GM18951 (cell line): ENCODE measurements around the gene MLLT3.
"Not testable (repeated sequence)": the region's sequence is repeated elsewhere in the genome, so short reads cannot be mapped to it uniquely, and the experiment has no call there.

Source experiments
- POLR2A ChIP-seq: IDR thresholded peaks from 4 replicates; pipeline ENCODE4 v1.6.1; 2011; ENCODE audit warnings: mild to moderate bottlenecking; ENCODE audit not compliant: insufficient read length, insufficient read depth; ENCODE audit errors: extremely low read depth
- in situ Hi-C: fragments of 300-500 bp; cut with MboI; formaldehyde crosslinking; loops from one replicate; pipeline ENCODE4 v1.12.0; 2022; ENCODE audit warnings: low sequenced_read_pairs, mixed read lengths, inconsistent platforms; ENCODE audit not compliant: unreplicated experiment

Gene MLLT3

DNA sequence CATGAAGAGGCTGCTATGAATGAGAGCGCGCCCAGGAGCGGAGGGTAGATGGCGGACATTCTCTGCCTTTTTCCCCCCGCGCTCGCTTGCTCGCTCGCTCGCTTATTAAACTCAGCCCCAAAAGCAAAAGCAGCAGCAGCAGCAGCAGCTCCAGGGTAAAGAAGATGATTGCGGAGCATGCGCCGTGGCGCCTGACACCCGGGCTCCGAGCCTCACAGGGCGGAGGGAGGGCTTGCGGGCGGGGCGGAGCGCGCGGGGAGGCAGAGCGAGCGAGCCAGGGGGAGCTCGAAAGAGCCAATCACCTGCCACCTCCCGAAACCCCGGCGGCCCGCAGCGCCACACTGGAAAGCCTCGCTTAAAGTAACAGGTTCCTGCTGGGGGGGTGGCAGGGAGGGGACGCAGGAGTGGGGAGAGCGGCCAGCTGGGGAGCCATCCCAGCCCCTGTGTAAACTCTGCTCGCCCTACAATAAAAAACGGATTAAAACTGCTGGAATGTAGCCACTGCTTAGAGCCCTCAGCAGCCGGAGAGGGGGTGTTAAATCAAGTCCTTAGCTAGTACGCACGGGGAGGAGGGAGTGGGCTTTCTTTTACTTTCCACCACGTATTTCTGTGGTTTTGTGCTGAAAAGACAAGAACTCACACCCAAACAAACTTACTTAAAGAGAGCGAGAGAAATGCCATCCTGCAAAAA, at the start of gene MLLT3:
Gene MLLT3 (minus strand): TSS at position 170 of the 691 bp plus-strand sequence.
- in situ Hi-C loops: loop anchor here (10.0 kb wide), 3 partner anchors 268 to 482 kb away; no protein-coding TSS in a partner anchor
- peak; percentile 81 for TF ChIP-seq POLR2A

DNA sequence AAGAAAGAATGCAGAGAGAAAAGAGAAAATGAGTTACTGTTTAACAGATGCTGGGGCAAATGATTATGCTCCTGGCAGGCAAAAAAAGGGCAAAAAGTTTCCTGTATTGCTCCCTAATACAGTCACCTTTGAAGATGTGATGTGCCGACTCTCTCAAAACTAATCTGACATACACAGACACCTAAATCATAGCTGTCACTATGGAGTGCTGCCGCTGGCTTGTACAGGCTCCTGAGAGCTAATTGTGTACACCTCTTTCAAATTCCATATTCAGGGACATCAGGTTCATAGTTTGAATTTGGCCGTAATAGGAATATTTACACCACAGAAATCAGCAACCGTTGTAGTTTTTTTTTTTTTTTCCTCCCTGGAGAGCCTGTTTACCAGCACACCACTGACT, 49.3 kb upstream of the MLLT3 start:
- in situ Hi-C loops: no loop called here
- TF ChIP-seq POLR2A: no peak

DNA sequence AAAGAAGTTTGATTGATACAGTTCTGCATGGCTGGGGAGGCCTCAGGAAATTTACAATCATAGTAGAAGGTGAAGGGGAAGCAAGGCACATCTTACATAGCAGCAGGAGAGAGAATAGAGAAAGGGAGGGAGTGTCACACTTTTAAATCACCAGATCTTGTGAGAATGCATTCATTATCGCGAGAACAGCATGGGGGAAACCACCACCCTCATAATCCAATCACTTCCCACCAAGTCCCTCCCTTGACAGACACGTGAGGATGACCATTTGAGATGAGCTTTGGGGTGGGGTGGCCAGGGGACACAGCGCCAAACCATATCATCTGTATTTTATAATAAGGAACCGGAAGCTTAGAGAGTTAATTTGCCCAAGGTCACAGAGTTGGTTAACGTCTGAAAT, 48.1 kb upstream of the MLLT3 start:
- no peak for TF ChIP-seq POLR2A
- in situ Hi-C loops: no loop called here

DNA sequence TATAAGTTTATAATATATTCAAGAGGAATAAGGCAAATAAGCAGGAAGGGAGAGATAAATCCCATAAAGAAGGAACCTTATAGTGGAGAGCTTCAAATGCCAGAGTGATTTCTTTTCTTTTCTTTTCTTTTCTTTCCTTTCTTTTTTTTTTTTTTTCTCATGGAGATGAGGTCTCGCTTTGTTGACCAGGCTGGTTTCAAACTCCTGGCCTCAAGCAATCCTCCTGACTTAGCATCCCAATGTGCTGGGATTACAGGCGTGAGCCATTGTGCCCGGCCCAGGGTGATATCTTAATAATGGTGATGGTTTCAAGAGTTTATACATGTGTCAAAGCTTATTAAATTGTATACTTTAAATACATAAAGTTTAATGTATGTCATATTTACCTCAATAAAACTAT, 42.2 kb upstream of the MLLT3 start:
- in situ Hi-C loops: no loop called here
- no peak for TF ChIP-seq POLR2A

DNA sequence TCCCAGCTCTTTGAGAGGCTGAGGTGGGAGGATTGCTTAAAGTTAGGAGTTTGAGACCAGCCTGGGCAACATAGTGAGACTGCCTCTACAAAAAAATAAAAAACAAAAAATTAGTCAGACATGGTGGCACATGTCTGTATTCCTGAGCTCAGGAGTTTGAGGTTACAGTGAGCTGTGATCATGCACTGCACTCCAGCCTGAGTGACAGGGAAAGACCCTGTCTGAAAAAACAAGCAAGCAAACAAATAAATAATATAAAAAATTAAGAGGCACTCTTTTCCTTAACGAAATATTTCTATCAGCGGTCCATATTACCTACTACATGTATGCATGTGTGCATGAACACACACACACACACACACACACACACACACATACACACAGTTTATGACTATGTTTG, 40.8 kb upstream of the MLLT3 start:
- TF ChIP-seq POLR2A: no peak
- in situ Hi-C loops: no loop called here

DNA sequence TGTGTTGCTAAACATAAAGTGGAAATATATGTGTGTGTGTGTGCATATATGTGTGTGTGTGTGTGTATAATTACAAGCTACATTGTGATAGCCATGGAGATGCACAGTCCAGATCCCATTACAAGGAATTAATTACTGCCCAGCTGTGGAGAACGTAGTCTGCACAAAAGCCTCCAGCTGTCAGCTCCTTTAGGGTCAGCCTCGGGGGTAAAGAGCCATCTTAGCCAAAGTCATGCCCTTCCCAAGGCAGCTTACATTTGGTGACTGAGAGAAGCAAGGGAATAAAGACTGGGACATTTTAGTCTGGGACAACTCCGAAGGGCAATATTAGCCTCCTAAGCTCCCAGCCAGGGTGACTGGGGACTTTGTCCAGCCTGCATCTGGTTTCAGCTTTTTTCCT, 39.9 kb upstream of the MLLT3 start:
- TF ChIP-seq POLR2A: no peak
- in situ Hi-C loops: no loop called here

DNA sequence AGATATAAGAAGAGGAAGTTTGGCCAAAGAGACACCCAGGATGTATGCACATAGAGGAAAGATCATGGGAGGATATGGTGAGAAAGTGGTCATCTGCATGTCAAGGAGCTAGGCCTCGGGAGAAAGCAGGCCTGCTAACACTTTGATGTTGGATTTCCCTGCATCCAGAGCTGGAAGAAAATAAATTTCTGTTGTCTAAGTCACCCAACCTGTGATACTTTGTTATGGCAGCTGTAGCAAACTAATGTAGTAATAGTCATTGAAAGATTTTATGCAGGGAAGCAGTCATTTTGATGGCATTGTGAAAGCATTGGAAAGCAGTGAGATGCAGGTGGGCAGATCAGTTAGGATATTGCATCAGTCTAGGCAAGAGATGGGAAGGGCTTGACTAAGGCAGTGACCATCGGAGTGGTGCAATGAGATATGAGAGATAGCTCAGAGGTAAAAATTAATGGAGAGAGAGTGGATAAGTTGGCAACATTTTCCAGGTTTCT, 37.2 kb upstream of the MLLT3 start:
- no peak for TF ChIP-seq POLR2A
- in situ Hi-C loops: no loop called here

DNA sequence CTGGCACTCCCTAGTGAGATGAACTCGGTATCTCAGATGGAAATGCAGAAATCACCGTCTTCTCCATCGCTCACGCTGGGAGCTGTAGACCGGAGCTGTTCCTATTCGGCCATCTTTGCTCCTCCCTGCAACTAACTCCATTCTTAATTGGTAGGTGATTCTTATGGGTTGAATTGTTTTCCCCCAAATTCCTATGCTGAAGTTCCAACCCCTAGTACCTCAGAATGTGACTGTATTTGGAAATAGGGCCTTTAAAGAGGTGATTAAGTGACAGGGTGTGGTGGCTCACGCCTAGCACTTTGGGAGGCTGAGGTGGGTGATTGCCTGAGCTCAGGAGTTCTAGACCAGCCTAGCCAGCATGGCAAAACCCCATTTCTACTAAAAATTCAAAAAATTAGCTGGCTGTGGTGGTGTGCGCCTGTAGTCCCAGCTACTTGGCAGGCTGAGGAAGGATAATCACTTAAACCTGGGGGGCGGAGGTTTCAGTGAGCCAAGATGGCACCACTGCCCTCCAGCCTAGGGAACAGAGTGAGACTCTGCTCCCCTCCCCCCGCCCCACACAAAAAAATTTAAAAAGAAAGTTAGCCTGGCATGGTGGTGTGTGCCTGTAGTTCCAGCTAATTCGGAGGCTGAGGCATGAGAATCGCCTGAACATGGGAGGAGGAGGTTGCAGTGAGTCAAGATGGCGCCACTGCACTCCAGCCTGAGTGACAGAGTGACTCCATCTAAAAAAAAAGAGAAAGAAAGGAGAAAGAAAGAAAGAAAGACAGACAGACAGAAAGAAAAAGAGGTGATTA, 36.6 kb upstream of the MLLT3 start:
- no peak for TF ChIP-seq POLR2A
- in situ Hi-C loops: no loop called here

DNA sequence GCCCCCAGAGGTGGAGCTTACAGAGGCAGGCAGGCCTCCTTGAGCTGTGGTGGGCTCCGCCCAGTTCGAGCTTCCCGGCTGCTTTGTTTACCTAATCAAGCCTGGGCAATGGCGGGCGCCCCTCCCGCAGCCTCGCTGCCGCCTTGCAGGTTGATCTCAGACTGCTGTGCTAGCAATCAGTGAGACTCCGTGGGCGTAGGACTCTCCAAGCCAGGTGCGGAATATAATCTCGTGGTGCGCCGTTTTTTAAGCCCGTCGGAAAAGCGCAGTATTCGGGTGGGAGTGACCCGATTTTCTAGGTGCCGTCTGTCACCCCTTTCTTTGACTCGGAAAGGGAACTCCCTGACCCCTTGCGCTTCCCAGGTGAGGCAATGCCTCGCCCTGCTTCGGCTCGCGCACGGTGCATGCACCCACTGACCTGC, 36.0 kb upstream of the MLLT3 start:
- in situ Hi-C loops: not testable (repeated sequence)

DNA sequence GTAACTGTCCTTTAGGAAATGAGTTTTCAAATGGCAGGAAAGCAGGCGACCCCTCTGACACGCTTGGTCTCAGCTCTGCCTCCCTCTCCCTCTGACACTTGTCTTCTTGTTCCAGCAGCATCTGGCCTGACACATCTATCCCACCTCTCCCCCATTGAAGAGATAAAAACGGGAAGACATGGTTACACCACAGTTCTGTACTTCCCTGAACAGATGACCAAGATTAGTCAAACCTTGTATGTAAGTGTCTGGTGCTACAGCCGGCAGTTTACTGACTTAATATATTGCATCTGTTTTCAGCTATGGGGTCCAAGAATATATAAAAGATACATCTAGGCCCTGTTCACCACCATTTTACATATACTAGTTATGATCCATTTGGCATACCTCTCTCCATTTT, 29.6 kb upstream of the MLLT3 start:
- in situ Hi-C loops: no loop called here
- no peak for TF ChIP-seq POLR2A

DNA sequence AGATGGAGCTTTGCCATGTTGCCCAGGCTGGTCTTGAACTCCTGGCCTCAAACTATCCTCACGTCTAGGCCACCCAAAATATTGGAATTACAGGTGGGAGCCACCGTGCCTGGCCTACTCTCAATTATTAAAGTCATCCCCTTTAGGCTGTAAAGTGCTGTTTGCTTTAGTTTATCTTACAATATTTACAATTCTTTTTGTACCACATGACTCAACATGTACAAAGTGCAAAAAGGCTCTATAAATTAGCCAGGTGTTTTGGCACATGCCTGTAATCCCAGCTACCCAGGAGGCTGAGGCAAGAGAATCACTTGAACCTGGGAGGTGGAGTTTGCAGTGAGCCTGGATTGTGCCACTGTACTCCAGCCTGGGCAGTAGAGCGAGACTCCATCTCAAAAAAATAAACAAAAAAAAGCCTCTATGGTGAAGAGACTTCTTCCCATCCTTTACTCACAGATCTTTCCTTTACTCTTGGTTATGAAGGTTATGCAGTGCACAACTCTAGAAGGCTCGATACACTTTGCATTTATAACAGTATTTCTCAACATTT, 28.5 kb upstream of the MLLT3 start:
- in situ Hi-C loops: no loop called here
- no peak for TF ChIP-seq POLR2A

DNA sequence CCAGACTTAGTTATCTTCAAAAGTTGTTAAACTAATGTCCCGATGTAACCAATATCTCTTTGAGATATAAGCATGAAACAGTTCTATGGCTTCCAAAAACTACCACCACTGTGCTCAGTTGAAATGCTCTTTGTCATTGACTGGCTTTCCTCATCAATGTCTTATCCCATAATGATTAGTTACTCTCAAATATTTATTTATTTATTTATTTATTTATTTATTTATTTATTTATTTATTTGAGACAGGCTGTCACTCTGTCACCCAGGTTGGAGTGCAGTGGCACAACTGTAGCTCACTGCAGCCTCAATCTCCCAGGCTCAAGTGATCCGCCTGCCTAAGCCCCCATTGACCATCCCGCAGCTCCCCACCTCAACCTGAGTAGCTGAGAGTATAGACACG, 28.0 kb upstream of the MLLT3 start:
- TF ChIP-seq POLR2A: no peak
- in situ Hi-C loops: no loop called here

DNA sequence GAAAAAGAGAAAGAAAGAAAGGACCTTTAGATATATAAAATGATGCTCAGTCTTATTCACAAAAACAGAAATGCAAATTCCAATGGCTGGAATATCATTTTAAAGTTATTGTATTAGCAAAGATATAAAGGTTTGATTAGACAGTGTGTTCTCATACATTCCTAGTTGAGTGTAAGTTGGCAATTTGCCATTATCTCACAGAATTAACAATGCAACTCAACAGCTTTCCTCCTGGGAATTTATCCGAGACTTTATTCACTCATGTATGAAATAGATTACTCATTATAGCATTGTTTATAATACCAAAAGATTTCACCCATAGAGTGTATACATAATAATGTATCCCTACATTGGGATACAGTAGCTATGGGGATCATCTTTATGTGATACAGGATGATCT, 27.1 kb upstream of the MLLT3 start:
- in situ Hi-C loops: loop anchor here (25.0 kb wide), 1 partner anchor 712 kb away; no protein-coding TSS in a partner anchor
- TF ChIP-seq POLR2A: no peak
